Neural progenitor cell (in vitro differentiated cells): Measurements from ENCODE around the gene RNF14. TPM values are rescaled to one million over a fixed set of nuclear protein-coding genes. Genes with fewer than 3 reads are reported as not detected.

Source experiments
- DNase-seq: peaks from one replicate; pipeline ENCODE4 v3.0.0-alpha.2; 2016; ENCODE audit warnings: low spot score
- H2AFZ ChIP-seq: fragments of 200-600 bp; sonication (generic); replicated peaks from 2 replicates; pipeline ENCODE4 v1.6.1; 2016; ENCODE audit warnings: antibody characterized with exemption
- H3F3A ChIP-seq: fragments of 200-600 bp; sonication (generic); 2 replicates; pipeline ENCODE4 v1.6.1; 2016; ENCODE audit warnings: antibody characterized with exemption, low read depth
- H3K27ac ChIP-seq: fragments of 200-600 bp; sonication (generic); 2 replicates; pipeline ENCODE4 v1.5.1; 2016; ENCODE audit warnings: mild to moderate bottlenecking
- H3K27me3 ChIP-seq: fragments of 200-600 bp; sonication (generic); 2 replicates; pipeline ENCODE4 v1.6.1; 2016; ENCODE audit warnings: mild to moderate bottlenecking, moderate library complexity
- H3K36me3 ChIP-seq: fragments of 200-600 bp; sonication (generic); 2 replicates; pipeline ENCODE4 v1.5.1; 2016
- H3K4me1 ChIP-seq: fragments of 200-600 bp; sonication (generic); 2 replicates; pipeline ENCODE4 v1.6.1; 2016; ENCODE audit warnings: mixed run types
- H3K4me2 ChIP-seq: fragments of 200-600 bp; sonication (generic); 2 replicates; pipeline ENCODE4 v1.6.1; 2016
- H3K4me3 ChIP-seq: fragments of 200-600 bp; sonication (generic); 2 replicates; pipeline ENCODE4 v1.5.1; 2016
- H3K79me2 ChIP-seq: fragments of 200-600 bp; sonication (generic); 2 replicates; pipeline ENCODE4 v1.6.1; 2016; ENCODE audit warnings: low read depth
- H3K9ac ChIP-seq: fragments of 200-600 bp; sonication (generic); 2 replicates; pipeline ENCODE4 v1.6.1; 2016
- H3K9me3 ChIP-seq: fragments of 200-600 bp; sonication (generic); 2 replicates; pipeline ENCODE4 v1.5.1; 2016; ENCODE audit warnings: low read depth
- H4K20me1 ChIP-seq: fragments of 200-600 bp; sonication (generic); 2 replicates; pipeline ENCODE4 v1.6.1; 2016; ENCODE audit warnings: low read depth
- H3K27ac Mint-ChIP-seq: 3 replicates; pipeline ENCODE4 v1.8.0; 2021; ENCODE audit warnings: mixed read lengths
- H3K27me3 Mint-ChIP-seq: 2 replicates; pipeline ENCODE4 v1.8.0; 2022; ENCODE audit warnings: low read depth, mild to moderate bottlenecking, inconsistent platforms, moderate library complexity, mixed read lengths; ENCODE audit not compliant: insufficient read depth
- H3K36me3 Mint-ChIP-seq: 3 replicates; pipeline ENCODE4 v1.8.0; 2021; ENCODE audit warnings: mixed read lengths
- H3K4me1 Mint-ChIP-seq: 3 replicates; pipeline ENCODE4 v1.8.0; 2021; ENCODE audit warnings: mixed read lengths
- H3K4me3 Mint-ChIP-seq: 3 replicates; pipeline ENCODE4 v1.8.0; 2021; ENCODE audit warnings: mild to moderate bottlenecking, moderate library complexity, mixed read lengths
- H3K9me3 Mint-ChIP-seq: 3 replicates; pipeline ENCODE4 v1.8.0; 2020; ENCODE audit warnings: mixed read lengths
- CTCF ChIP-seq: fragments of 200-600 bp; sonication (generic); IDR thresholded peaks from 2 replicates; pipeline ENCODE4 v1.5.1; 2017; ENCODE audit warnings: antibody characterized with exemption, mild to moderate bottlenecking
- EZH2 ChIP-seq: fragments of 200-600 bp; sonication (generic); IDR thresholded peaks from 2 replicates; pipeline ENCODE4 v1.6.1; 2017; ENCODE audit warnings: antibody characterized with exemption, mild to moderate bottlenecking, moderate library complexity
- EZH2phosphoT487 ChIP-seq: fragments of 200-600 bp; sonication (generic); IDR thresholded peaks from 2 replicates; pipeline ENCODE4 v1.6.1; 2017; ENCODE audit warnings: antibody characterized with exemption
- total RNA-seq: library from RNA; depleted of rRNA; stranded (reverse); fragments of >200 nt; gene quantifications from 2 replicates; pipeline ENCODE4 v1.2.3, GENCODE V29; 2015; ENCODE audit warnings: low replicate concordance

The RNF14 gene
- total RNA-seq, 1 donor from 2014 or later = 41.2 TPM

DNA sequence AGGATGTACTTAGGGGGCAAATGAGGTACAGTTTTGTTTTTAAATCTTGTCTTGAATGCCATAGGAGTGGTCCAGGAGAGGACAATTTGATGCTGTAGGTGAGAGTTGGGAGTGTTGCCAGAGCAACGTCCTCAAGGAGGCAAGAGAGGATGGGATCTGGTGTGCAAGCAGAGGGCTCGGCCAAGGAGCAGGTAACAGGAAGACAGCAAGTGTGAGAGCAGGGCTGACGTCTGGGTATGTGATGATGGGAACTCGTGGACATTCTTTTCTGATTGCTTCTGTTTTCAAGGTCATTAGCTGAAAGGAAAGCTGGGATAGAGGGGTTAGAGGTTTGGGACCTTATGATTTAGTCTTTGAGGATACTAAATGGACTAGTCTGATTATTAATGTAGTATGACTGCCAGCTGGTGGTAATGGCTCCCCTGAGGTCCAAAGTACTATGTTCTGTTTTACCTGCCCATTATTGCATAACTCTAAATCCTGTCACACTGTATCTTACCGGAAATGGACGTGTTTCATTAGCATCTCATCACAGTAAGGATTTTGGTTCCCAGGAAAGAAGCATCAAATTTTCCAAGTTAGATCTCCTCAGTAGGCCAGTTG lies 28.6 kb downstream of the RNF14 start:
- no peaks in the 10 kb centered on the region for H4K20me1 ChIP-seq
- Mint-ChIP-seq H3K4me1 (no peaks in the 10 kb centered on the region), H3K27me3 (no peaks in the 10 kb centered on the region), H3K36me3 (peaks cover 17% of the 10 kb centered on the region), H3K27ac (no peak overlapping the region), H3K9me3 (no peaks in the 10 kb centered on the region), H3K4me3 (no peak overlapping the region)
- H3K9me3 ChIP-seq = no peaks in the 10 kb centered on the region
- peaks cover 4% of the 10 kb centered on the region for H3F3A ChIP-seq
- no peak overlapping the region for H2AFZ ChIP-seq
- H3K36me3 ChIP-seq = no peaks in the 10 kb centered on the region
- H3K9ac ChIP-seq = no peak overlapping the region
- H3K4me2 ChIP-seq = no peak overlapping the region
- H3K27me3 ChIP-seq = no peaks in the 10 kb centered on the region
- TF ChIP-seq EZH2 (no peak), EZH2phosphoT487 (no peak), CTCF (no peak)
- no peaks in the 10 kb centered on the region for H3K79me2 ChIP-seq
- H3K27ac ChIP-seq = no peak overlapping the region
- DNase-seq = no peak
- no peak overlapping the region for H3K4me3 ChIP-seq
- no peaks in the 10 kb centered on the region for H3K4me1 ChIP-seq

DNA sequence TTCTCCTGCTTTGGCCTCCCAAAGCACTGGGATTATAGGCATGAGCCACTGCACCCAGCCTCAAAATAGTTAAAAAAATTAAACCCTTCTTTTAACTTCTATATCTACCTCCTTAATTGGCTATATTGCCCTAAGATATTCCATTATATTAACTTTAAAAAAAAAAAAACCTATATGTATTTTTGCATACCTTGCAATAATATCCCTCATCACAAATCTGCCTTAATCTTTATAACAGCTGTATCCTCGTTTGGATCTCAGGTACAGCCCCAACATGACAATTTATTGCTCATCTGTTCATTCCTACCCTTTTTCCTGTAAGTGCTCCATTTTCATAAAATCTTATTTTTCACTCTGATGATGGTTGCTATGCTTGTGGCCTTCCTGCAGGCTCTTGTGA lies 31.3 kb downstream of the RNF14 start:
- Histone ChIP-seq H4K20me1 (no peaks in the 10 kb centered on the region), H3F3A (peaks cover 4% of the 10 kb centered on the region), H3K4me2 (no peak overlapping the region), H3K27me3 (no peaks in the 10 kb centered on the region), H2AFZ (no peak overlapping the region), H3K79me2 (no peaks in the 10 kb centered on the region), H3K4me3 (no peak overlapping the region), H3K4me1 (no peaks in the 10 kb centered on the region), H3K36me3 (no peaks in the 10 kb centered on the region), H3K9me3 (no peaks in the 10 kb centered on the region), H3K9ac (no peak overlapping the region), H3K27ac (no peak overlapping the region)
- H3K9me3 Mint-ChIP-seq = no peaks in the 10 kb centered on the region
- DNase-seq = no peak
- H3K36me3 Mint-ChIP-seq = peaks cover 19% of the 10 kb centered on the region
- TF ChIP-seq CTCF = no peak
- TF ChIP-seq EZH2phosphoT487 = no peak
- TF ChIP-seq EZH2 = no peak
- no peak overlapping the region for H3K27ac Mint-ChIP-seq
- peaks cover 2% of the 10 kb centered on the region for H3K27me3 Mint-ChIP-seq
- H3K4me3 Mint-ChIP-seq = no peak overlapping the region
- H3K4me1 Mint-ChIP-seq = no peaks in the 10 kb centered on the region

DNA sequence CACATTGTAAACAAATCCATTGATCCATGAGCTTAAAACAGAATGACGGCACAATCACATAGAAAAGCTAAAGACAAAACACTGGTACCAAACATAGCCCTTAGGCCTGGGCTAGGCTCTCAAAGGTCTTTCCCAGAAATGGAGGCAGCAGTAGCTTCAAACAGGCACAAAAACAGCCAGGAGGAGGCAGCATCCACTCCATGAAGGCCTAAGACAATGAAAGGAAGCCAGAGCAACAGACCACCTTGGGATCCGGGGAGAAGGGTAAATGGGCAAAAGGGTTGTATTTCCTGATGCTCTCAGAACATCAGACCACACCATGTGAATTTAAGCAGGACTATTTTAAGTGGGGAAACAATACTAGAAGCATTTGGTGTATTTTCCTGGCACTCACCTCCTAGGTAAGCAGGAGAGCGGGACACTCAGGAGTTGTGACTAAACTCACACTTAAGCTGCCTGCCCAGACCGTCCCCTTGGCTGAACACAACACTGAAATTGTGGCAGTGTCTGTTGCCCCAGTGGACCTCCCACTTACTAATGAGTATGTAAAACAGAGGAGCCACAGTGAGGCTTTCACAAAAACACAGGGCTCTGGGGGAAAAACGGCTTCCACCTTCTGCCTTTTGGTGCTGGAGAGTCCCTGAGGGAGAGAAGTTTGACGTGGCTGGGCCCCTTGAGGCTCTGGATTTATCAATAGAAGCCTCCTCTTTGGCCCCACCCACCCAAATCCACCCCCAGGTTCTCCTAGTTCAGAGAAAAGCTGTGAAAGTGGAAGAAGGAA lies 32.0 kb downstream of the RNF14 start:
- Histone ChIP-seq H3K36me3 (no peaks in the 10 kb centered on the region), H2AFZ (no peak overlapping the region), H3K4me1 (no peaks in the 10 kb centered on the region), H3K27ac (no peak overlapping the region), H3K4me3 (no peak overlapping the region), H3K4me2 (no peak overlapping the region), H3K9ac (no peak overlapping the region), H3K79me2 (no peaks in the 10 kb centered on the region), H3K27me3 (no peaks in the 10 kb centered on the region), H3F3A (peaks cover 4% of the 10 kb centered on the region), H3K9me3 (no peaks in the 10 kb centered on the region), H4K20me1 (no peaks in the 10 kb centered on the region)
- Mint-ChIP-seq H3K36me3 (peaks cover 22% of the 10 kb centered on the region), H3K4me3 (no peak overlapping the region), H3K27me3 (peaks cover 2% of the 10 kb centered on the region), H3K9me3 (no peaks in the 10 kb centered on the region), H3K27ac (no peak overlapping the region), H3K4me1 (no peaks in the 10 kb centered on the region)
- DNase-seq = peak; percentile 61
- TF ChIP-seq CTCF (peak; percentile 52), EZH2 (no peak), EZH2phosphoT487 (no peak)
